Measurements from ENCODE around the gene TEX19.
"Not testable (repeated sequence)": the region's sequence is repeated elsewhere in the genome, so short reads cannot be mapped to it uniquely, and the experiment has no call there.

TEX19 gene

DNA sequence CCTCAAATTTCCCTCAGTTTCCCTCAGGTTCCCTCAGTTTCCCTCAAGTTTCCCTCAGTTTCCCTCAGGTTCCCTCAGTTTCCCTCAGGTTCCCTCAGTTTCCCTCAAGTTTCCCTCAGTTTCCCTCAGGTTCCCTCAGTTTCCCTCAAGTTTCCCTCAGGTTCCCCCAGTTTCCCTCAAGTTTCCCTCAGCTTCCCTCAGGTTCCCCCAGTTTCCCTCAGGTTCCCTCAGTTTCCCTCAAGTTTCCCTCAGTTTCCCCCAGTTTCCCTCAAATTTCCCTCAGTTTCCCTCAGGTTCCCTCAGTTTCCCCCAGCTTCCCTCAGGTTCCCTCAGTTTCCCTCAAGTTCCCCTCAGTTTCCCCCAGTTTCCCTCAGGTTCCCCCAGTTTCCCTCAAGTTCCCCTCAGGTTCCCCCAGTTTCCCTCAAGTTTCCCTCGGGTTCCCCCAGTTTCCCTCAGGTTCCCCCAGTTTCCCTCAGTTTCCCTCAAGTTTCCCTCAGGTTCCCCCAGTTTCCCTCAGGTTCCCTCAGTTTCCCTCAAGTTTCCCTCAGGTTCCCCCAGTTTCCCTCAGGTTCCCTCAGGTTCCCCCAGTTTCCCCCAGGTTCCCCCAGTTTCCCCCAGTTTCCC lies 516 bp downstream of the TEX19 start:
- H3K4me1 ChIP-seq (ENCODE audit: control insufficient read depth, insufficient read depth, low read length); H3K36me3 ChIP-seq (ENCODE audit: control insufficient read depth, insufficient read depth, low read length); H3K9me3 ChIP-seq (ENCODE audit: control insufficient read depth, low read length); H3K27ac ChIP-seq (ENCODE audit: insufficient read depth, low read depth, low read length, poor library complexity, severe bottlenecking); H3K27me3 ChIP-seq (ENCODE audit: control insufficient read depth, insufficient read depth, low read length, poor library complexity, severe bottlenecking); H3K4me3 ChIP-seq (ENCODE audit: insufficient read depth, low read depth, low read length): not testable (repeated sequence)
- 89 to 95% methylated on average over 1 of the region's 1 CpG for WGBS, 2 experiments

- no peaks in the 10 kb centered on the region for H3K9me3 ChIP-seq (ENCODE audit: control insufficient read depth, low read length)
- no peaks in the 10 kb centered on the region for H3K27me3 ChIP-seq (ENCODE audit: control insufficient read depth, insufficient read depth, low read length, poor library complexity, severe bottlenecking)
- no peaks in the 10 kb centered on the region for H3K36me3 ChIP-seq (ENCODE audit: control insufficient read depth, insufficient read depth, low read length)
- no peaks in the 10 kb centered on the region for H3K4me1 ChIP-seq (ENCODE audit: control insufficient read depth, insufficient read depth, low read length)
- 88 to 93% methylated on average over 6 of the region's 6 CpGs for WGBS, 2 experiments
- no peak overlapping the region for H3K4me3 ChIP-seq (ENCODE audit: insufficient read depth, low read depth, low read length)
- no peak overlapping the region for H3K27ac ChIP-seq (ENCODE audit: insufficient read depth, low read depth, low read length, poor library complexity, severe bottlenecking)
These were observed 3.0 kb downstream of the TEX19 start for GRCh38 chr17:82361885-82362633.

DNA sequence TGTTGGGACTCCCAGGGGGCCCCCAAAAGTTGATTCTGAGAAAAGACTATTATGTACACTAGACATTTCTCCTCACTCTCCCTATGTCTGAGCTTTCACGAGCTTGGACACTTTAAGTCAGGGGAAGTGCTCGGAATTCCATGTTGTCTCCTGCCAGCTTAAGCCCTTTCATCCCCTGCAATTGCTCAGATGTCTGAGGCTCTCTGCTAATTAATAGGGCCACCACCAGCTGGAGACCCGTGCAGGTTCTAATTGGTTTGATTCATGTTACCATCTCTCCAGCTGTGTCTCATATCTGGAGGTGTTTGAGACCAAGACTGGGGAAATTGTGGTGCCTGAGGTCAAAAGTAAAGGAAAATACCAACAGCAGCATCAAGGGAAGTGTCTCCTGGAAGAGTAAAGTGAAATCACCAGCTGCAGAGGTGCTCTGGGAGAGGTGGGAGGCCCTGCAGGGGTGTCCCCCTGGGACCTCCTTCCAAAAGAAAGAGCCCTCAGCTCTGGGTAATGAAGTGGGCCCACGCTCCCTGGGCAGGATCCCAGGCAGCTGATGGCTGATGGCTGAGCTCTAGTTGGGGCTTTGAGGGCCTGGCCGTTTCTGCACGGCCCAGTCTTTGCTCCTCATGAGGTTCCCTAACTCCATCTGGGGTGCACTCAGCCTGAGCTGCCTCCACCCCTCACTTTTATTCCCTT lies 6.7 kb downstream of the TEX19 start:
- no peak overlapping the region for H3K4me3 ChIP-seq (ENCODE audit: insufficient read depth, low read depth, low read length)
- H3K27me3 ChIP-seq (ENCODE audit: control insufficient read depth, insufficient read depth, low read length, poor library complexity, severe bottlenecking): peaks cover 13% of the 10 kb centered on the region
- no peaks in the 10 kb centered on the region for H3K9me3 ChIP-seq (ENCODE audit: control insufficient read depth, low read length)
- WGBS, 2 experiments: 83 to 88% methylated on average over 6 of the region's 6 CpGs
- no peak overlapping the region for H3K27ac ChIP-seq (ENCODE audit: insufficient read depth, low read depth, low read length, poor library complexity, severe bottlenecking)
- H3K36me3 ChIP-seq (ENCODE audit: control insufficient read depth, insufficient read depth, low read length): no peaks in the 10 kb centered on the region
- H3K4me1 ChIP-seq (ENCODE audit: control insufficient read depth, insufficient read depth, low read length): no peaks in the 10 kb centered on the region

- Histone ChIP-seq H3K27ac (ENCODE audit: insufficient read depth, low read depth, low read length, poor library complexity, severe bottlenecking) (no peak overlapping the region), H3K4me1 (ENCODE audit: control insufficient read depth, insufficient read depth, low read length) (peaks cover under 1% of the 10 kb centered on the region), H3K27me3 (ENCODE audit: control insufficient read depth, insufficient read depth, low read length, poor library complexity, severe bottlenecking) (peaks cover 23% of the 10 kb centered on the region), H3K9me3 (ENCODE audit: control insufficient read depth, low read length) (no peaks in the 10 kb centered on the region), H3K36me3 (ENCODE audit: control insufficient read depth, insufficient read depth, low read length) (no peaks in the 10 kb centered on the region), H3K4me3 (ENCODE audit: insufficient read depth, low read depth, low read length) (no peak overlapping the region)
- WGBS, 2 experiments: 86 to 94% methylated on average over 7 of the region's 7 CpGs
These were observed 7.7 kb downstream of the TEX19 start for GRCh38 chr17:82366749-82367148.

DNA sequence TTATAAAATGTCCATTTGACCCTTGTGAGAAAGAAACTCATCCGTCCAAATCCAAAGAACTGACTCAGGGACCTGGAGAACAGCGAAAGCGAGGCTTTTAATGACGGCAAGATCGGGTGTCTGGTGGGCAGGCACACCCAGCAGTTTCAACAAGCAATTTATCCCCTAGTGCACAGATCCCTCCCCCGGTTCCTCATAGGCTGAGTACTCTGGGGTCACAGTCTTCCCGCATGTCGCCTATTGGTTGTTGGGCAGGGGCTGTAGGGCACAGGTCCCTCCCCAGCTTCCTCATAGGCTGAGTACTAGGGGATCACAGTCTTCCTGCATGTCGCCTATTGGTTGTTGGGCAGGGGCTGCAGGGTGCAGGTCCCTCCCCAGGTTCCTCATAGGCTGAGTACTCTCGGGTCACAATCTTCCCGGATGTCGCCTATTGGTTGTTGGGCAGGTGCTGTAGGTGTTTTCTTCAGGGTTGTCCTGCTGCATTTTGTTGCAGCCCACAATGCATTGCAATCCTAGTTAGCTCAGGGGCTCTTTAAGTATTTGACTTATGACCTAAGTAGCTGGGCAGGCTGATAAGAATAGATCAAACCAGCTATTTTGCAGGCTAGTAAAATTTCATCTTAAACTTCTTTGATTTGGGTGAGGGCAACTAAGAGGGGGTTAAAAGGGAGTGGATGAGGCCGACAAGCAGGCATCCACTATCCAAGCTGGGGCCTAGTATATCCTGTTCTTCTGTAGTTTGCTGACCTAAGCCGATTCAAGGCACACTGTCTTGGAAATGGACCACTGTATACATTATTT lies 8.9 kb downstream of the TEX19 start:
- H3K27me3 ChIP-seq (ENCODE audit: control insufficient read depth, insufficient read depth, low read length, poor library complexity, severe bottlenecking): peaks cover 35% of the 10 kb centered on the region
- no peak overlapping the region for H3K27ac ChIP-seq (ENCODE audit: insufficient read depth, low read depth, low read length, poor library complexity, severe bottlenecking)

DNA sequence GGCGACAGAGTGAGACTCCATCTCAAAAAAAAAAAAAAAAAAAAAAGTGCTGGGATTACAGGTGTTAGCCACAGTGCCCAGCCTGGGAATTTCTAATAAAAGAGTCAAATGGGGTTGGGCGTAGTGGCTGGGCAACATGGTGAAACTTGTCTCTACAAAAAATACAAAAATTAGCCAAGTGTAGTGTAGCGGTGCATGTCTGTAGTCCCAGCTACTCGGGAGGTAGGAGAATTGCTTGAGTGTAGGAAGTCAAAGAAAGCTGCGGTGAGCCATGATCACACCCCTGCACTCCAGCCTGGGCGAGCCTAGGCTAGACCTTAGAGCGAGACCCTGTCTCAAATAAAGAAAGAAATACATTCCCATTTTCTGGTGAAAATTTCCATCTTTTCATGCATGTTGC lies 10.2 kb downstream of the TEX19 start:
- H3K36me3 ChIP-seq (ENCODE audit: control insufficient read depth, insufficient read depth, low read length): no peaks in the 10 kb centered on the region
- no peaks in the 10 kb centered on the region for H3K9me3 ChIP-seq (ENCODE audit: control insufficient read depth, low read length)
- peaks cover 10% of the 10 kb centered on the region for H3K4me1 ChIP-seq (ENCODE audit: control insufficient read depth, insufficient read depth, low read length)
- 88 to 96% methylated on average over 6 to 7 of the region's 7 CpGs for WGBS, 2 experiments
- no peak overlapping the region for H3K27ac ChIP-seq (ENCODE audit: insufficient read depth, low read depth, low read length, poor library complexity, severe bottlenecking)
- H3K27me3 ChIP-seq (ENCODE audit: control insufficient read depth, insufficient read depth, low read length, poor library complexity, severe bottlenecking): peaks cover 48% of the 10 kb centered on the region
- no peak overlapping the region for H3K4me3 ChIP-seq (ENCODE audit: insufficient read depth, low read depth, low read length)

More for the DNA sequence above, 8.9 kb downstream of the TEX19 start:
- Histone ChIP-seq H3K36me3 (ENCODE audit: control insufficient read depth, insufficient read depth, low read length) (no peaks in the 10 kb centered on the region), H3K9me3 (ENCODE audit: control insufficient read depth, low read length) (no peaks in the 10 kb centered on the region), H3K4me1 (ENCODE audit: control insufficient read depth, insufficient read depth, low read length) (peaks cover 10% of the 10 kb centered on the region), H3K4me3 (ENCODE audit: insufficient read depth, low read depth, low read length) (no peak overlapping the region)
- 92% methylated on average over 13 to 14 of the region's 14 CpGs for WGBS, 2 experiments

DNA sequence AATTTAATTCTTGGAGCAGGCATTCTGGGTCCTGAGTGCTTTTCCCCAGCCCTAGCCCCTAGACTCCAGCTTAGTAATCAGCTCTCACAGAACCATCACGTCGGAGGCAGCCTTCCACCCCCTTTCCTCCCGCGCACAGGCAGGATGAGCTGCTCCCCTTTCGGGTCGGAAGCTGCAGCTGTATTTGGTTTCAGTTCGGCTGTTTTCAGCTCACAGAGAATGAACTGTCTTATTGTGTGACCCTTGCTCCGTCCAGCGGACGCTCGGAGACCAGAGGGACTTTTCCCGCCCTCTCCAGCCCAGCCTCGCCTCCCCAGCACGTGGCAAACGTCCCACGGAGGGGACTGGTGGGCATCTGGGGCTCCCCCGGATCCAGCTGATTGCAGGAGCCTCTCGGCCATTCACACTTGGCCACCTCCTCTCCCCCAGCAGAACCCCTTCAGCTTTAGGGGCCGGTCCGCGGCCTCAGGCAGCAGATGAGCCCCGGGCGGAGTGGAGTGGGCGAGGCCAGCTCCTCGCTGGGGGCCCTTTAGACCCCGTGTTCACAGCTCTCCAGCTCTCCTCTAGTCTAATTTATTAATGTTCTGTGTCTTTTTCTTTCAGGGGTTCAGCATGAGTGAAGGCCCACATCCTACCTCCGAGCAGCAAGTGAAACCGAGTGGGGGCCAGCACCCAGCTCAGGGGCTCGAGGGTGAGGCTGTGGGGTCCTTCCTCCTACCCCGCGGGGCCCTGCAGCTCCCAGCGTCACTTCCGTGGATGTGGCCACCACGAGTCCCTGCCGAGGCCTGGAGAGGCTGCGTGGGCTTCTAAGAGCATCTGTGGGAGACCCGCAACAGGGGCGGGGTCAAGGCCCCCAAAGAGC lies 11.7 kb downstream of the TEX19 start:
- H3K27ac ChIP-seq (ENCODE audit: insufficient read depth, low read depth, low read length, poor library complexity, severe bottlenecking): no peak overlapping the region
- 70 to 71% methylated on average over 38 of the region's 38 CpGs for WGBS, 2 experiments

DNA sequence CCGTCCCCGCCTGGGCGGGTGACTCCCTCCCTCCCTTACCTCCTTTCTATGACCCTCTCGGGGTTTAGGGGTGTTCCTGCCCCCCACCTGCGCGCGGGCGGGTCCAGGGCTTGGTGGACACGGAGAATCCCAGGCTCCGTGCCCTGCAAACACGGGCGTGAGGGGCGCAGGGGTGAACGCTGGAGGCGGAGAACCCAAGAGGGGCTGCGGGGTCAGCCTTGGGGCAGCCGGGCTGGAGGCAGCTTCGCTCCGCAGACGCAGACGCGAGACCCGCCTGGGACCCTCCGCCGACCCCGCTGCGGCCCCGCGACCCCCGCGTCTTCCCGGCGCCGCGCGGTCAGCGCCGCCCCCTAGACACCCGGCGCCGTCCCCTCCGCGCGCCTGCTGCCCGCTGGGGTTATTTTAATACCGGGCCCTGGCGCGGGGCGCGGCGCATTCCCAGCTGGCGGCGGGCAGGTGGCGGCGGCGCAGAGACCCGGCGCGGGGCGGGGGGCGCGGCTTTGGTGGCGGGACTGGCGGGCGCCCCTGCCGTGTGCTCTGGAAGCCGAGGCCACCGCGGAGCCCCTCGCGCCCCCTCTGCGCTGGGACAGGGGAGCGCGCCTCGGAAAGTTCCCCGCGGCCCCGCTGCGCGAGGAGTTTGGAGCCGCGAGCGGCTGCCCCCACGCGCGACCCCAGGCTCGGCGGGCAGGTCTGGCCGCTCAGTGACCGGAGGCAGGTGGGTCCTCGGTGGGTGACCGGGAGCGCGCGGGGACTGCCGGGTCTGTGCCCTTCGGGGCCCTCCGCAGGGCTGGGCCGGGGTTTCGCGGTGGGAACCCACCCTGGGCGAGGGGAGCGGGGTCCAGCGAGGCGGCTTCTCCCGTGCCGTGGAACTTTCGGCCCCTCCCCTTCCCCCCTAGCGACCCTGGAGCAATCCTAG lies 12.5 kb downstream of the TEX19 start, which contains the start of gene UTS2R:
TSS of gene UTS2R (plus strand) at position 433 of the 916 bp plus-strand sequence. CDS start 2,560 bp downstream, outside the sequence.
- H3K36me3 ChIP-seq (ENCODE audit: control insufficient read depth, insufficient read depth, low read length): no peaks in the 10 kb centered on the region
- H3K4me1 ChIP-seq (ENCODE audit: control insufficient read depth, insufficient read depth, low read length): peaks cover 10% of the 10 kb centered on the region
- peak within 1 kb of the TSS; percentile 29 for H3K4me3 ChIP-seq (ENCODE audit: insufficient read depth, low read depth, low read length)
- peaks cover 66% of the 10 kb centered on the region for H3K27me3 ChIP-seq (ENCODE audit: control insufficient read depth, insufficient read depth, low read length, poor library complexity, severe bottlenecking)
- H3K27ac ChIP-seq (ENCODE audit: insufficient read depth, low read depth, low read length, poor library complexity, severe bottlenecking): no peak within 1 kb of the TSS
- 11 to 12% methylated on average over 109 of the region's 109 CpGs for WGBS, 2 experiments
- H3K9me3 ChIP-seq (ENCODE audit: control insufficient read depth, low read length): no peaks in the 10 kb centered on the region

More for the DNA sequence above, 11.7 kb downstream of the TEX19 start:
- Histone ChIP-seq H3K36me3 (ENCODE audit: control insufficient read depth, insufficient read depth, low read length) (no peaks in the 10 kb centered on the region), H3K9me3 (ENCODE audit: control insufficient read depth, low read length) (no peaks in the 10 kb centered on the region), H3K4me3 (ENCODE audit: insufficient read depth, low read depth, low read length) (peak overlapping the region; percentile 29), H3K4me1 (ENCODE audit: control insufficient read depth, insufficient read depth, low read length) (peaks cover 10% of the 10 kb centered on the region), H3K27me3 (ENCODE audit: control insufficient read depth, insufficient read depth, low read length, poor library complexity, severe bottlenecking) (peaks cover 62% of the 10 kb centered on the region)
